Glomerular endothelial cell (primary cell): ENCODE results near the gene EIF5AL1. TPM values are rescaled to one million over a fixed set of nuclear protein-coding genes. Genes with fewer than 3 reads are reported as not detected.
"Not testable (repeated sequence)": the region's sequence is repeated elsewhere in the genome, so short reads cannot be mapped to it uniquely, and the experiment has no call there.

ENCODE experiments used
- DNase-seq: peaks from one replicate; pipeline ENCODE4 v3.0.0-alpha.2; 2011; ENCODE audit warnings: low read depth, low spot score; ENCODE audit errors: extremely low read depth
- total RNA-seq: library from RNA; depleted of rRNA; stranded (reverse); fragments of >200 nt; gene quantifications from 2 replicates; pipeline ENCODE4 v1.2.3, GENCODE V29; 2015

EIF5AL1 gene
- total RNA-seq, 1 donor from 2014 or later, result 0.53 TPM

DNA sequence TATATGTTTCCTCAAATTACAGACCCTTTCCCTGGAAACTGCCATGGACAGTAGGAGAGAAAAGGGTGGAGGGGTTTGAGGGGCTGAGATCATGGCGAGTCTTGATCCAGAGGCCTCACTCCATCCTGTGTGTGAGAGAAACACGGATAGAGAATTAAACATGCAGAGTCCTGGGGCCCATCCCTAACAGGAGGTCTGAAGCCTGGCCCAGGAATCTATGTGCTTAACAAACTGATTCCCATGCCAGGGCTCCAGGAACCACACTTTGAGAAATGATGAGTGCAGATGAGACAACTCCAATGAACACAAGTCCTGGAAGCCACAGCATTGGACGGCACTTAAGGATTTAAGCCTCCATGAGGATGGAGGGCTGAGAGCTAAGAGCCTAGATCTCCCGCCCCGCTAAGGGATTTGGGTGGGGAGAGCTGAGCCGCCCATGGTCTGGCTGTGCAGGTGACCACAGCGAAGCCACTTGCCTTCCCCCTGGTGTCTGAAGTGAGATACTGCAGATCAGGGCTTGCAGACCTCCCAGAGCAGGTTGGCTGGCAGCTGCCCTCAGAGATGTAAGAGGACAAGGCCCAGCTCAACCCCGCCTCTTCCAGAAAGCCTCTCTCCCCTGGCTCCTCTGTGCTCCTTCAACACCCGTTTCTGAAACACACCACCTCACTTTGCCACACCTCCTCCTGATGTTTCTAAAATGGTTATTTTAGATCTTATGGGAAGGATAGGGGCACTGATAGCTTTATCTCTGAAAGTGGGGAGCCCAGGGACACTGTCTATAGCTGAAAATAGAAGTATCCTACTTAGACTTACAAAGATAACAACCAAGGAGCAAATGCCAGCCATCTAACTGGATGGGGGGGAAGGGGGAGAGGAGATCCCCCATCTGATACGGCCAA lies 24.8 kb upstream of the EIF5AL1 start:
- no peak for DNase-seq

DNA sequence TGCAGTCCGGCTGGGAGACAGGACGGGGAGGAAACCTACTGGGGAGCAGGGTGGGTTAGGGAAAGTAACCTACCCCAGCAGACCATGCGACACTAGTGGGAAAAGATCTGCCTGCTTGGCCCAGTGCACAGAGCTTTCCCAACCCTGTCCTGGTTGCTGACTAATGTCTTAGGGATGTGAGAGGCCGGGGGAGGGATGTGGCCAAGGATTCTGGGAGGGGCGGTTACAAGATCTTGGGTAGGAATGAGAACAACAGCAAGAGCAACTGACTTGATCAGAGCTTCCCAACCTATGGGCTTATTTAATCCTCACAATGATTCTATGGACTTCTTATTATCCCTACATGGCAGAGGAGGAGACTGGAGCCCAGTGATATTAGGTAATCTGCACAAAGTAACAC lies 24.0 kb upstream of the EIF5AL1 start:
- DNase-seq, result no peak

DNA sequence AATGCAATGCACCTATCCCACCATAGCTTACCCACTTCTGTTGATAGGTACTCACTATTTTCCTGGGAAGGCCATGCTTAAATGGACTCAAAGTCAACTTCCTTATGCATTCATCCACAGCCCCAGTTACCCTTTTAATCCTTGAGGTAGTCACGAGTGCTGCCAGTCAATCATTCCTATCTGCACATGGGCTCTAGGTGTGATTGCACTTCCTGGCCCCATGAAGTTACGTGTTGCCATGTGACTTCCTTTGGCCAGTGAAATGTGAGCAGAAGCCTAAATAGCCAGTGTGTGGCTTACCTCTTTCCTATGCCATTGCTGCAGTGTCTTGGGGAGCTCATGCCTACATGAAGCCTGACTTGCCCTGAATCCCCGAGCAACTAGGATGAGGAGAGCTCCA lies 23.5 kb upstream of the EIF5AL1 start:
- DNase-seq, result no peak

DNA sequence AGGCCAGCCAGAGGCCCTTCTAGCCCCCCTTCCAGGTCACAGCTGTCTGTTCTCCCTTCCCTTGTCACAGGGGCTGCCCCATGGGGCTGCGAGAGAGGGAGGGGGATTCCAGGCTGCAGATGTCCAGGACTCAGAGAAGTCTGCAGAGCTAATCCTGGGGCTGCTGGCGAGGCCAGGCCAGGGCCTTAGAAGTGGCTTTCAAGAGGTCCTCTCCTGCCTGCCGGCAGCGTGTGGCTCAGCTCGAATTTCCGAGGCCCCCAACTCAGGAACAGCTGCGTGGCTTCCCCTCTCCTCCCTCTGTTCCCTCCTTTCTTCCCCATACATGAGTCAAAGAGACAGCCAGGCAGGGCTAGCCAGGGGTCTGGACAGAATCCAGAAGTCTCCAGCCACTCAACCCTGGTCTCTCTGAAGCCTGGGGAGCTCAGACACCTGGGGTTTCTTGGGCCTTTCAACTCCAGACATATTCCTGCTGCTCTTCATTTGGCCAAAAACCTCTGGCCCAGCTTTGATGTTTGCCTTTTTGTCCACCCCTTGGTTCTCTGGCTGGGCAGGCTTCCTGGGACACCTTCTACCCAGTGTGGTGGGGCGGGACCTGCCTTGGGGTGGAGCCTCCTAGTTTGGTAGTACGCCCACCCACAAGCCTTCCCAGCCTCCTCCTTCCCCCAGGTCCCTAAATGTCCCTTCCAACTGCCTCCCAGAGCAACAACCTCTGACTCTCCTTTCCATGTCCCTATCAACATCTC lies 21.8 kb upstream of the EIF5AL1 start:
- DNase-seq, result no peak

- DNase-seq, result no peak
Observed at GRCh38 chr10:79491143-79491835, 21.0 kb upstream of the EIF5AL1 start.

DNA sequence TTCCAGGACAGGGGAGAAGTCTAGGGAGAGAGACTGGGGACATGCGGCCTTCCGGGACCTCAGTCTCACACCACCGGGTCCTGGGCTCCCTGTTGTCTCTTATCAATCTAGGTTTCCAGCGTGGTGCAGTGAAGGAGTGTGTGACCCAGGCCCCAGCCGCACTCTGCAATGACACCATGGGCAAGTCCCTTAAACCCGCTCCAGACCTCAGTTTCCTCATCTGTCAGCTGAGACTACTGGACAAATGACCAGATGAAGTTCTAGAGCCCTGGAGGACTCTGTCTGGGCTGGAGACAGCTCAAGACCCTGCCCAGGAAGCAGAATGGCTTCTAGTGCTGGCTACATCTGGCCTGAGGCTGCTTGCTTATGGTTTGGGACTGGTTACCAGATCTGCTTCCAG lies 20.1 kb upstream of the EIF5AL1 start:
- no peak for DNase-seq

DNA sequence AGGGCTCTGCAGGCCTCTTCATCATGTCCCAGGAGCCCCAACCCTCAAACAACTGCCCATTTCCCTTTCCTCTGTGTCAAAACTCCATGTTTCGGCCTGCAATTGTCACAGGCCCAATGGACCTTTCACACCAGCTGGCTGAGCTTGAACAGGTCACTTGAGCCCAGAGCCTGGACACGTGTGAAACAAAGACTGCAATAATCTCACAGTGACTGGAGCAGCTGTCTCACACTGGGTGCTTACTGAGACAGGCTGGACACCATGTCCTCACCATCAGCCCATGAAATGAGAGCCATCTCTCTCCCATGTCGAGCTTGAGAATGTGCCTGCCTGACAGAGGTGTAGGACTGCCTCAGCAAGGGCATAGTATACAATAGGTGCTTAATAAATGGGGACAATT lies 19.5 kb upstream of the EIF5AL1 start:
- no peak for DNase-seq

DNA sequence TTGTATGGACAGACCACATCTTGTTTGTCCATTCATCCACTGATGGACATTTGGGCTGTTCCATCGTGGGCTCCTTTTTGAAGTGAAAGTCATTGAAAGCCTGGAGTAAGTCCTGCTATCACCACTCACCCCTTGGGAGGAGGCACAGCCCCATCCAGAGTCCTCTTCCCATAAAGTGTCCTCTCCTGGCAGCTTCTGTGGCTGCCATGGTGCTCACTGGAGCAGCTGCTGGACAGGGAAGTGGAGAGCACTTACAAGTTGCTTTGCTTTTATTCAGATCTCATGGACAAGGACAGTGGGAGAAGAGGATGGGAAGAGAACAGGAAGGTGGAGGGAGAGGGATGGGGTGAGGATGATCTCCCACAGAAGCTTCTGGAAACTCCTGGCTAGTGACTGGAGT lies 18.5 kb upstream of the EIF5AL1 start:
- no peak for DNase-seq

DNA sequence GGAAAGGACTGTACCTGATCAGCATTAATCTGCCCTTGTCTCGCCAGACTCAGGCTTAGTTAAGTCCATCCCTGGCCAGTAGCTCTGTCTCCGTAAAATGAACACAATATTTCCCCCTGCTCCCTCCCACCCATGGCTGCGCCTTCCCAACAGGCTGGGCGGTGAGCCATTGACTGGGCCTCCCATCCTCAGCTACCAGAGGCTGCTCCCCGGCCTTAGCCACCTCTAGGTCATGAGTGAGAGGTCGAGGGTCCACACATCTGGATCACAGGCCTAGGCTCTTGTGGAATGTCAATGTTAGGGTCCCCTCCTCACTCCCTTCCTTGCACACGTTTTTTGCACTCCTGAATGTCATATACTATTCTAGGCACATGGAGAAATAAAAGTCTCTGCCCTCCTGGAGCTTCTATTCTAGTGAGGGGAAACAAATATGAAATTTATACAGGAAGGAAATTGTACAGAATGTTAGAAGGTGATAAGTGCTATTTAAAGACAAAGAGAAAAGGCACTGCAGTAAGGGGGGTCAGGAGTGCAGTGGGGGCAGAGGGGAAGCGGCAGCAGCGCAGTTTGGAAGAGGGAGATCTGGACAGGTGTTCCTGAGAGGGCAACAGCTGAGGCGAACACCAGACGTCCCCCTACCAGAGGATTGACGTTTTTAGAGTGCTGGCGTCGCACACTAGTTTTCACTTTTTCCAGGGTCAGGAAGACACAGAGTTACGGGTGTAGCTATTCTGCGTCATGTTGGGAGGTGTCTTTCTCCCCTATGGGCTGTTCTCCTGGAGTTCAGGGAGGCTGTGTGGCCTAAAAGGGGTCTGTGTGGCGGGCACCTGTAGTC lies 17.2 kb upstream of the EIF5AL1 start:
- DNase-seq, result no peak

DNA sequence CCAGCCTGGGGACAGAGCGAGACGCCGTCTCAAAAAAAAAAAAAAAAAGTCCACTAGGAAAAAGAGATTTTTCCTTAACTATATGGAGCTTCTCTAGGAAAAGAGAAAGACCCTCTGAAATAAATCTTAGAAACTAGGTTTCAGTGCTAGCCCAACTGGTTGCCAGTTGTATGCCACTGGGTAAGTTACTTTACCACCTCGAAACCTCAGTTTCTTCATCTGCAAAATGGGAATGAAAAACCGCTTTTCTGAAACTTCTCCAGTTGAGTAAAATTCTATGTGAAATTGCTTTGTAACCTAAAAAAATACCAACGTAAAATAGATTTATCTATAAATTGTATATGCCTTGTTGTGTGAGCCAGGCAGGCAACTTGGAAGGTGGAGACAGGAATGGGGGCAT lies 16.5 kb upstream of the EIF5AL1 start:
- no peak for DNase-seq

GRCh38 chr10:79496896-79497295 lies 15.4 kb upstream of the EIF5AL1 start:
- DNase-seq, result no peak

- DNase-seq, result no peak
Observed at GRCh38 chr10:79498291-79498829, 14.0 kb upstream of the EIF5AL1 start.

- DNase-seq, result no peak
Observed at GRCh38 chr10:79502561-79503309, 9.6 kb upstream of the EIF5AL1 start.

DNA sequence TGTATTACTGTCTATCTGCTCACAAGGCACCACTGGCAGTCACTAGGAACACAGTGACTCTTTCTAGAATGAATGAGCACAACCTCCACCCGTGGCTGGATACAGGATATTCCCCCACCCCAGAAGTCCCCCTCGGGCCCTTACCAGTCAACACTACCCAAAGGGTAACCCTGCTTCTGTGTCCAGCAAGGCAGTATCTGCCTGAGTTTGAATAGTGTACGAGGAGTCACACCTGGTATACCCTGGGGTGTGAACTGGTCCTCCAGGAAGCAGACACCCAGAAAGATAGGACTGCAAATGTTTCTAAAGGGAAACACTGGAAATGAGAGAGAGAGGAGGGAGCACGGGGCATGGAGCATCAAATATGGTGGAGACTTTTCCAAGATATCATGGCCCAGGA lies 8.5 kb upstream of the EIF5AL1 start:
- DNase-seq, result not testable (repeated sequence)

DNA sequence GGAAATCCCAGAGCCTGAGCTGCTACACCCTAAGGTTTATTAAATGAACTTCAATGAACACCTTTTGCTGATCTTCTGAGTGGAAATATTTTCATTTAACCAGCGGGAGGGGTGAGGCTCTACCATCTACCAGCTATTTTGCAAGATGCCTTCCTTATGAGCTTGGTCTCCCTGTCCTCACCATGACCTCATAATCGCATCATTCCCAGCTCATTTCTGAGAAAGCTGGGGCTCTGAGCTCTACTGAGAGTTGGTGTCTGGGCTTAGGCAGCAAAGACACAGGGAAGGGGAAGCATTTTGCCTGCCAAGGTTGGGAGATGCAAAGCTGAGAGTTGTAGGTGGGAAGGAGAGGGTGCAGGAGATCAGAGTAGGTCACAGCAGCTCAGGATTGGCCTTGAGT lies 7.8 kb upstream of the EIF5AL1 start:
- not testable (repeated sequence) for DNase-seq

DNA sequence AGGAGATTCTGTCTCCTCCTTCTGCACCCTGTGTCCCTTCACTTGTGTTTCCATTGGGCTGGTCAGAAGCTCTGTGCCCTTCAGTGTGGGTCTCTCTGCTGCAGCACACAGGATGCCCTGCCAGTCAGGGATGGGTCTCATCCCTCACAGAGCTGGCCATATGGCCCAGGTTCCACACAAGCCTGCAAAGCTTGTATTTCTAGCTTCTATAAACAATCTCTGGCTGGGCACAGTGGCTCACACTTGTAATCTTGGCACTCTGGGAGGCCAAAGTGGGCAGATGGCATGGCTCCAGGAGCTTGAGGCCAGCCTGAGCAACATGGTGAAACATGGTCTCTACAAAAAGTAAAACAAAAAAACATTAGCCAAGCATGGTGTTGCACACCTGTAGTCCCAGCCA lies 7.0 kb upstream of the EIF5AL1 start:
- not testable (repeated sequence) for DNase-seq

- DNase-seq, result no peak
Observed at GRCh38 chr10:79505829-79506228, 6.5 kb upstream of the EIF5AL1 start.

- DNase-seq, result no peak
Observed at GRCh38 chr10:79507440-79508167, 4.7 kb upstream of the EIF5AL1 start.

GRCh38 chr10:79508245-79508644 lies 4.1 kb upstream of the EIF5AL1 start:
- not testable (repeated sequence) for DNase-seq
